Measurements from ENCODE around the gene PABPN1. TPM values are rescaled to one million over a fixed set of nuclear protein-coding genes. Genes with fewer than 3 reads are reported as not detected.
A peak's percentile ranks its signal among the peaks of the same experiment; 100 is the strongest.

PABPN1 gene
- polyA plus RNA-seq, 3 donors: 54.4 to 356 (median 64.6) TPM

GRCh38 chr14:23296012-23296777, 25.1 kb upstream of the PABPN1 start:
- H3K4me3 ChIP-seq (replicated peaks in 1 of 3; ENCODE audit: low read depth in 2 of 3, low read length in 3 of 3): no peak overlapping the region
- H3K27ac ChIP-seq (ENCODE audit: low read depth in 1 of 2, low read length in 2 of 2): no peak overlapping the region
- no peak for DNase-seq
- TF ChIP-seq, protein P1, sequence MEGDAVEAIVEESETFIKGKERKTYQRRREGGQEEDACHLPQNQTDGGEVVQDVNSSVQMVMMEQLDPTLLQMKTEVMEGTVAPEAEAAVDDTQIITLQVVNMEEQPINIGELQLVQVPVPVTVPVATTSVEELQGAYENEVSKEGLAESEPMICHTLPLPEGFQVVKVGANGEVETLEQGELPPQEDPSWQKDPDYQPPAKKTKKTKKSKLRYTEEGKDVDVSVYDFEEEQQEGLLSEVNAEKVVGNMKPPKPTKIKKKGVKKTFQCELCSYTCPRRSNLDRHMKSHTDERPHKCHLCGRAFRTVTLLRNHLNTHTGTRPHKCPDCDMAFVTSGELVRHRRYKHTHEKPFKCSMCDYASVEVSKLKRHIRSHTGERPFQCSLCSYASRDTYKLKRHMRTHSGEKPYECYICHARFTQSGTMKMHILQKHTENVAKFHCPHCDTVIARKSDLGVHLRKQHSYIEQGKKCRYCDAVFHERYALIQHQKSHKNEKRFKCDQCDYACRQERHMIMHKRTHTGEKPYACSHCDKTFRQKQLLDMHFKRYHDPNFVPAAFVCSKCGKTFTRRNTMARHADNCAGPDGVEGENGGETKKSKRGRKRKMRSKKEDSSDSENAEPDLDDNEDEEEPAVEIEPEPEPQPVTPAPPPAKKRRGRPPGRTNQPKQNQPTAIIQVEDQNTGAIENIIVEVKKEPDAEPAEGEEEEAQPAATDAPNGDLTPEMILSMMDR (IDR thresholded peaks at IDR 0.05): no peak
- 100% methylated on average over 6 of the region's 7 CpGs for WGBS (ENCODE audit: insufficient coverage)
- H3K4me1 ChIP-seq (ENCODE audit: control insufficient read depth in 1 of 2, insufficient read depth in 2 of 2, low read length in 2 of 2): peaks cover 28 to 35% of the 10 kb centered on the region in 2 donors
- H2AFZ ChIP-seq (ENCODE audit: insufficient read depth, low read depth, low read length, poor library complexity, severe bottlenecking): no peak overlapping the region
- no peaks in the 10 kb centered on the region for H3K9me3 ChIP-seq (replicated peaks in 1 of 2; ENCODE audit: control insufficient read depth in 1 of 2, insufficient read depth in 1 of 2, low read length in 2 of 2)
- no peaks in the 10 kb centered on the region for H3K27me3 ChIP-seq (ENCODE audit: control insufficient read depth in 2 of 2, insufficient read depth in 2 of 2, low read length in 2 of 2)
- peak overlapping the region in 5 of 7 donors; percentile 3 to 59 (median 38) for H3K27ac Mint-ChIP-seq
- peaks cover 20% of the 10 kb centered on the region for H3K79me2 ChIP-seq (ENCODE audit: insufficient read depth, low read length)
- H3K4me3 Mint-ChIP-seq: no peak overlapping the region
- no peaks in the 10 kb centered on the region for H4K20me1 ChIP-seq (ENCODE audit: insufficient read depth, low read length)
- peaks cover 36% of the 10 kb centered on the region for H3K4me1 Mint-ChIP-seq
- H3K36me3 ChIP-seq (replicated peaks in 1 of 2; ENCODE audit: control insufficient read depth in 1 of 2, insufficient read depth in 2 of 2, low read length in 2 of 2): peaks cover 18 to 31% of the 10 kb centered on the region in 2 donors
- H3K9me3 Mint-ChIP-seq: peaks cover 0 to 2% (median 0%) of the 10 kb centered on the region in 7 donors
- no peak overlapping the region for H3K4me2 ChIP-seq (replicated peaks; ENCODE audit: extremely low read depth, low read length, poor library complexity, severe bottlenecking)
- H3K36me3 Mint-ChIP-seq: peaks cover 25 to 41% of the 10 kb centered on the region in 2 donors
- H3K9ac ChIP-seq (ENCODE audit: insufficient read depth, low read length, poor library complexity, severe bottlenecking): no peak overlapping the region
- H3K27me3 Mint-ChIP-seq (ENCODE audit: low read depth in 3 of 3): peaks cover 3 to 11% (median 7%) of the 10 kb centered on the region in 3 donors
- intact Hi-C loops (cut with micrococcal nuclease): no loop called here

- no peak overlapping the region for H3K4me3 Mint-ChIP-seq
- peaks cover 22 to 38% of the 10 kb centered on the region in 2 donors for H3K36me3 Mint-ChIP-seq
- Histone ChIP-seq H3K4me2 (replicated peaks; ENCODE audit: extremely low read depth, low read length, poor library complexity, severe bottlenecking) (no peak overlapping the region), H3K27me3 (ENCODE audit: control insufficient read depth in 2 of 2, insufficient read depth in 2 of 2, low read length in 2 of 2) (no peaks in the 10 kb centered on the region), H3K36me3 (replicated peaks in 1 of 2; ENCODE audit: control insufficient read depth in 1 of 2, insufficient read depth in 2 of 2, low read length in 2 of 2) (peaks cover 18 to 31% of the 10 kb centered on the region in 2 donors), H3K27ac (ENCODE audit: low read depth in 1 of 2, low read length in 2 of 2) (no peak overlapping the region), H3K9me3 (replicated peaks in 1 of 2; ENCODE audit: control insufficient read depth in 1 of 2, insufficient read depth in 1 of 2, low read length in 2 of 2) (no peaks in the 10 kb centered on the region), H3K4me1 (ENCODE audit: control insufficient read depth in 1 of 2, insufficient read depth in 2 of 2, low read length in 2 of 2) (peaks cover 28 to 39% of the 10 kb centered on the region in 2 donors), H3K4me3 (replicated peaks in 1 of 3; ENCODE audit: low read depth in 2 of 3, low read length in 3 of 3) (no peak overlapping the region), H2AFZ (ENCODE audit: insufficient read depth, low read depth, low read length, poor library complexity, severe bottlenecking) (no peak overlapping the region), H4K20me1 (ENCODE audit: insufficient read depth, low read length) (no peaks in the 10 kb centered on the region), H3K79me2 (ENCODE audit: insufficient read depth, low read length) (peaks cover 20% of the 10 kb centered on the region), H3K9ac (ENCODE audit: insufficient read depth, low read length, poor library complexity, severe bottlenecking) (no peak overlapping the region)
- H3K27ac Mint-ChIP-seq: peak overlapping the region in 2 of 7 donors; percentile 18 to 55
- peaks cover 0 to 2% (median 0%) of the 10 kb centered on the region in 7 donors for H3K9me3 Mint-ChIP-seq
- H3K4me1 Mint-ChIP-seq: peaks cover 36% of the 10 kb centered on the region
- WGBS (ENCODE audit: insufficient coverage): 100% methylated on average over 5 of the region's 7 CpGs
- intact Hi-C loops (cut with micrococcal nuclease): no loop called here
- TF ChIP-seq, protein P1 (IDR thresholded peaks at IDR 0.05): no peak
- peaks cover 3 to 11% (median 6%) of the 10 kb centered on the region in 3 donors for H3K27me3 Mint-ChIP-seq (ENCODE audit: low read depth in 3 of 3)
- no peak for DNase-seq
Observed at GRCh38 chr14:23297096-23297495, 24.2 kb upstream of the PABPN1 start.
